Measurements from ENCODE around the gene QARS1. TPM values are rescaled to one million over a fixed set of nuclear protein-coding genes. Genes with fewer than 3 reads are reported as not detected.

QARS1 gene
- total and polyA plus RNA-seq, 2 of the 13 experiments (the other 11 are each of a cell fraction or from before 2014, with no cell fraction given), result 307 to 327 TPM

- 0 out of 2 replicates have a peak, but pooled peaks have one; percentile 18 for TF ChIP-seq TFAP4 (IDR thresholded peaks at IDR 0.05; ENCODE audit: borderline replicate concordance, low read depth)
- no peak for TF ChIP-seq SNRNP70 (IDR thresholded peaks at IDR 0.05; ENCODE audit: low read depth, low read length)
- TF ChIP-seq ARNTL (CRISPR knock-in tag; IDR thresholded peaks at IDR 0.05), result peak; percentile 72
- TF ChIP-seq ZNF280B (CRISPR knock-in tag; IDR thresholded peaks at IDR 0.05; ENCODE audit: borderline replicate concordance), result no peak
- peak; percentile 63 for TF ChIP-seq GABPA (IDR thresholded peaks at IDR 0.05; ENCODE audit: low read depth, low read length)
- TF ChIP-seq GABPA (CRISPR knock-in tag; IDR thresholded peaks at IDR 0.05; ENCODE audit: low read depth), result peak; percentile 94
- TF ChIP-seq ZFP91 (CRISPR knock-in tag; IDR thresholded peaks at IDR 0.05; ENCODE audit: borderline replicate concordance), result peak; percentile 83
- TF ChIP-seq ZBTB39 (CRISPR knock-in tag; IDR thresholded peaks at IDR 0.05), result no peak
- no peak for TF ChIP-seq SRF (IDR thresholded peaks at IDR 0.05; ENCODE audit: low read depth, low read length)
- no peak; the same call in 1 of the 2 replicates for TF ChIP-seq TFDP2 (CRISPR knock-in tag; IDR thresholded peaks at IDR 0.05)
- TF ChIP-seq GABPB1 (CRISPR knock-in tag; IDR thresholded peaks at IDR 0.05), result peak; percentile 96
- no peak for TF ChIP-seq ZBTB49 (CRISPR knock-in tag; IDR thresholded peaks at IDR 0.05; ENCODE audit: borderline replicate concordance)
- TF ChIP-seq PTBP1 (IDR thresholded peaks at IDR 0.05; ENCODE audit: low read depth, low read length, poor library complexity, severe bottlenecking), result no peak
- peak; percentile 97 for TF ChIP-seq NR2C2 (CRISPR knock-in tag; IDR thresholded peaks at IDR 0.05; ENCODE audit: borderline replicate concordance)
- no peak for TF ChIP-seq GZF1 (CRISPR knock-in tag; IDR thresholded peaks at IDR 0.05)
- TF ChIP-seq ARID2 (CRISPR knock-in tag; IDR thresholded peaks at IDR 0.05; ENCODE audit: borderline replicate concordance), result no peak
Observed at GRCh38 chr3:49104427-49105291, at the start of gene QARS1 (continued).
